HG03571 (cell line): ENCODE measurements around the gene C2.

Experiments
- ATAC-seq: cut with Tn5 transposase; IDR thresholded peaks from one replicate; pipeline ENCODE4 v1.9.1; 2021; ENCODE audit not compliant: unreplicated experiment

Gene C2

GRCh38 chr6:31952890-31953289 lies 25.4 kb downstream of the C2 start:
- ATAC-seq, result no peak

GRCh38 chr6:31954511-31954910 lies 27.0 kb downstream of the C2 start:
- ATAC-seq, result no peak

- no peak for ATAC-seq
Measured at GRCh38 chr6:31956796-31957195, 29.3 kb downstream of the C2 start.

- ATAC-seq, result no peak
Measured at GRCh38 chr6:31958412-31958740, 30.9 kb downstream of the C2 start.

GRCh38 chr6:31958741-31959739 lies 31.5 kb downstream of the C2 start, which contains the start of the genes NELFE and SKIC2:
Gene NELFE, minus strand, starts transcription at chr6:31958971. Its CDS starts 525 bp downstream, at chr6:31958446.
Gene SKIC2, plus strand, starts transcription at chr6:31959175. Its CDS starts 18 bp downstream, at chr6:31959193.
- ATAC-seq, result peak; percentile 87

- no peak for ATAC-seq
Measured at GRCh38 chr6:31961616-31962015, 34.1 kb downstream of the C2 start.

GRCh38 chr6:31963921-31964320 lies 36.4 kb downstream of the C2 start:
- ATAC-seq, result no peak

- no peak for ATAC-seq
Measured at GRCh38 chr6:31965700-31966099, 38.2 kb downstream of the C2 start.

GRCh38 chr6:31966506-31966905 lies 39.0 kb downstream of the C2 start:
- ATAC-seq, result no peak

GRCh38 chr6:31966997-31967925 lies 39.7 kb downstream of the C2 start:
- ATAC-seq, result no peak

GRCh38 chr6:31967926-31968320 lies 40.4 kb downstream of the C2 start:
- ATAC-seq, result no peak

GRCh38 chr6:31968326-31968725 lies 40.8 kb downstream of the C2 start:
- ATAC-seq, result no peak

GRCh38 chr6:31968791-31969711 lies 41.5 kb downstream of the C2 start:
- ATAC-seq, result no peak

GRCh38 chr6:31969712-31970603 lies 42.4 kb downstream of the C2 start:
- no peak for ATAC-seq

GRCh38 chr6:31970604-31971271 lies 43.2 kb downstream of the C2 start:
- ATAC-seq, result no peak

- no peak for ATAC-seq
Measured at GRCh38 chr6:31971279-31971992, 43.9 kb downstream of the C2 start.

GRCh38 chr6:31971993-31972708 lies 44.6 kb downstream of the C2 start, which contains the start of gene DXO:
Gene DXO, minus strand, starts transcription at chr6:31972138. Its CDS starts 463 bp downstream, at chr6:31971675.
- ATAC-seq, result peak; percentile 71
